Activated CD4-positive, alpha-beta T cell treated with anti-CD3 and anti-CD28 coated beads, Interleukin-2, amount 50 U/mL, for 24 hours (primary cell): ENCODE measurements around the gene TRIM62.

Experiments
- DNase-seq, 2 donors: peaks; one replicate each; pipeline ENCODE4 v3.0.0-alpha.2; 2020; ENCODE audit warnings: low read depth in 1 of 2, low spot score in 1 of 2

The TRIM62 gene

GRCh38 chr1:33180911-33181890 lies 642 bp downstream of the TRIM62 start:
- peak in 1 of 2 donors; percentile 48 for DNase-seq

DNA sequence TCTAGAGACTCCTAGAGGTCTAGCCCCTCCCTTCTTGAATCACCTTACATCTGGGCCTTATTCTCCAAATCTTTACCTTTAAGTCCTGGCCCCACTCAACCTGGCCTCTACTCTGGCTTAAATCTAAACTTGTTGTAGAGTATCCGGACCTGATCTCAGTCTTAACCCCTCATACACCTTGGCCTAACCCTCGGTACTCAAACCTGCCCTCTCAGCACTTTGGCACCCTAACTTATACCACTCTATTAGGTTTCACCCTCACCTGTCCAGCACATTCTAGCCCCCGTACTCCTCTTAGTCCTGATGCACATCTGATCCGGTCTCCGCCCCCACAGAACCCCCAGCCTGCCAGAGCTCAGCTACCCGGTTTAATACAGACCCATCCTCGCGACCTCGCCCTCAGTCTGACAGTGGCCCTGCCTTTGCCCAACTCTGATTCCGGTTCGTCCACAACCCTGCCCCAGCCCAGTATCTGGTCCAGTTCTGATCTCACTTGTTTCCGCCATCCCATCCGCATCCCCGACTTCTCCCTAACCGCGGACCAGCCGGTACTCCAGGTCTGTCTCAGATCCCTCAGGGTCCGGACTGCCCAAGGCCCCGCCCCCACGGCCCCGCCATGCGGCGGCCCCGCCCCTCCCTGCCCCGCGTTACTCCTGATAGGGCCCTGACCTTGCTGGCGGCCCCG lies 1.5 kb downstream of the TRIM62 start:
- peak in 1 of 2 donors; percentile 68 for DNase-seq

GRCh38 chr1:33178836-33179439 lies 2.9 kb downstream of the TRIM62 start:
- DNase-seq, result no peak

GRCh38 chr1:33177996-33178540 lies 3.8 kb downstream of the TRIM62 start:
- DNase-seq, result no peak

DNA sequence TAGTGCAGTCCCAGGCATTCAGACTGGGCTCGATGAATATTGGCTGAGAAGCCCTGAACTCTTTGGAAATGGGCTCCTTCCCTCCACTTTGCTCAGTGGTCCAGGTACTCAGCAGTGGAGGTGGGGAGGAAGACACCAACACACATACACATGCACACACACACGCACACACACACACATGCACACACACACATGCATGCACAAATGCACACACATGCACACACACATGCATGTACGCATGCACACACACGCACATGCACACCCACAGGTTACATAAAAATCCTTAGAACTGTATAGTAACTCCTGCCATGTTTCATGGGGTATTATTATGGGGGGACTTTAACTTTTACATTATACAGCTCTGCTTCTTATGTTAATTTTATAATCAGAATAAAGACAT lies 5.0 kb downstream of the TRIM62 start:
- DNase-seq, result no peak

GRCh38 chr1:33176362-33176850 lies 5.4 kb downstream of the TRIM62 start:
- DNase-seq, result no peak

DNA sequence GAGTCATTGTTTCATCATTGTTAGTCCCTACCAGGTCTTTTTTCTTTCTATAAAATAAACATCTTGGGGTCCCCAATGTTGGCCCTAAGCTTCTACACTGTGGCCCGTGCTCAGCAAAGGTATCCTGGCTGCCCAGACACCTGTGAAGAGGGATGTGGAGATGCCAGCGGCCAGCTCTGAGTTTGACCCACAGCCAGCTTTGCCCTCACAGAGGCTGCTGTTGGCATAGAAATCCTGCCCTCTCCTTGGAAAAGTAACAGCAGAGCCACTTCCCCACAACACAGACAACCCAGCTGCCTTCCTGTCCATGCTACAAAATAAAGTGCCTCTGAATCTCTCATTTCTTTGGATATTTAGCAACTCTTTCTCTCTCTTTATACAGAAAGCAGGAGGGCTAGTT lies 6.0 kb downstream of the TRIM62 start:
- no peak for DNase-seq

- DNase-seq, result no peak
Measured at GRCh38 chr1:33173091-33173490, 8.8 kb downstream of the TRIM62 start.

DNA sequence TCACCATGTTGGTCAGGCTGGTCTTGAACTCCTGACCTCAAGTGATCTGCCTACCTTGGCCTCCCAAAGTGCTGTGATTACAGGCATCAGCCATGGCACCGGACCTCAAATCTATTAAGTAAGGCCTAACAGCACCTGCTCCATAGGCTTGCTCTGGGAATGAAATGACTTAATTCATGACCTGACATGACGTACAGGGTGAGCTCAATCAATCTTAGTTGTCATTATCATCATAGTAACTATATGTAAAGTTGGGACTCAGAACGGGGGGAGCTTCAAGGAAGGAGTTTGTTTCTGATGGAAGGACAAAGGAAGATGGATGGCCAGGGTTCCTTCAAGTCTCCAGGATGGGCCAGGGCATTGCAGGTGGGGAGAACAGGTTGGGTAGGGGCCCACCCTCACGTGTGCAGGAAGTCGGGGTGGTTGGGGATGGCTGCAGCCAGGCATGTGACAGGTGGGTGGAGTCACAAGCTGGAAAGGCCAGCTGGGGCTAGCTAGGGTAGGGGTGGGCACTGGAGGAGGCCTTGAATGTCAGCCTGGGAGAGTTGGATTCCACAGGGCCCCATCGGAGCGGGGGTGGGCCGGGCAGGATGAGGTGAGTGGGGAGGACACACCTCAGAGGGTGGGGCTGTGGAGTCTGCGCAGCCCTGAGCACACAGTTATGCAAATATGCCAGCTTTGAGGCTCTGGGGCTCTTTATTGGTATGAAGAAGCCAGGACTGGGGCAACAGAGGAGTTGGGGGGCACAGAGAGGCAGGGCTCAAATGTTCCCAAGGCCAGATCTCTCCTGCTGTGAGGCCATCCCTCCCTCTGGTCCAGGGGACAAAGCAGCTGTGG lies 9.6 kb downstream of the TRIM62 start:
- DNase-seq, result no peak

DNA sequence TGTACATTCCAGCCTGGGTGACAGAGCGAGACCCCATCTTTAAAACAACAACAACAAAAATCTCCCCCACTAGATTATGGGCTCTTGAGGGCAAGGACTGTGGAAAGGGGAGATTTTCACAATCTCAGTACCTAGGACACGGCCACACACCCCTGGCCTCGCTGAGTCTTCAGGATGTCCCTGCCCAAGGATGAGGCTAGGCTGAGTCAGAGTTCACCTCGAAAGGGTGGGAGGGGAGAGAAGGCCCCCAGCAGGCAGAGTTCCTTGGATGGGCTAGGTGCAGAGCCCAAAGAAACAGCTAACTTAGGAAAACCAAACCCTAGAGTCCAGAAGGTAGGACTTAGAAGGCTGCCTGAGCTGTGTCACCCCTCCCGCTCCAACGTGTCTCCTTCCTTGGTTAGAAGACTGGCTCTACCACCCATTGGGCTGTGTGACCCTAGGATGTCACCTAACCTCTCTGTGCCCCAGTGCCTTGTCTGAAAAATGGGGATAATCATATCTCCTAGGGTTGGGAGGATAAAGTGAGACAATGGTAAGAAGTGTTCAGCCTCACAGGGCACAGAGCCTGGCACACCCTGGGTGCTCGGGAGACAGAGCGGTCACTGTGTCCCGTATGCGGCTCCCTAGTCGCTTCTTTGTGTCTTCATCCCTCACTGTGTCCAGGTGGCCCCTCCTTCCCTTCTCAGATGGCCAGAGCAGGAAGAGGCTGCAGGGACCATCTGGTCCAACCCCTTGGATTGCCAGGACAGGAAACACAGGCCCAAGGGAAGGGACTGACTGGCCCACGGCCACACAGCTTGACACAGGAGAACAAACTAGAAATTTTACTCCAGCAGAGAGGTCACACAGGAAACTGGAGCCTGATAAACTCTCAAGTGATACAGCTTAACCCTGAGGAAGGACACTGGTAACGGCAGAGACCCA lies 11.2 kb downstream of the TRIM62 start:
- DNase-seq, result no peak

DNA sequence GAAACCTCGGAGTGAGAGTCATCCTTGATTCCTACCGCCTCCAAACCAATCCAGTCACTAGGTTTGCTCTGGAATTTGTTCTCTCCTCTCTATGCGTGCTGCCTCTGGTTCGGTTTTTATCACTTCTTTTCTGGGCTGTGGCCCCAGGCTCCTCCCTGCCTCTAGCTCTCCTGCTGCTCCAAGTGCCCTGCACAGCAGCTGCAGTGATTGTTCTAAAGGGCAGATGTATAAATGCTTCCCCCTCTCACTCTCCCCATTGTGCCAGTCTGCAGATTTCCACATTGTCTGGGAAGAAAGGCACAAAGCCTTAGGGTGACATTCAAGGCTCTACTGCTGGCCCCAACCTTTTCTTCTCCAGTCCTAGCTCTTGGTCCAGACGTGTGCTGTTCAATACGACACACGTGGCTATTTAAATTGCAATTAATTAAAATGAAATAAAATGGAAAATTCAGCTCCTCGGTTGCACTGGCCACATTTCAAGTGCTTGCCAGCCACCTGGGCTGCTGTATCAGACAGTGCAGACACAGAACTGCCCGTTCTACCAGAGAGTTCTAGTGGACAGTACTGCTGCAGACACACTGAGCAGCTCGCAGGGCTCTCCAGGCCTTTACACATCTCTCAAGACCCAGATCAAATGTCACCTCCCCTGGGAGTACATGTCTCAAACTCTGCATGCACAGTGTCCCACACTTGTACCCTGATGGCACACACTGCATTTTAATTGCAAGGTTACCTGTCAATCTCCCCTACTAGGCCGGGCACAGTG lies 12.4 kb downstream of the TRIM62 start:
- no peak for DNase-seq

- no peak for DNase-seq
Measured at GRCh38 chr1:33168556-33169289, 13.1 kb downstream of the TRIM62 start.

- no peak for DNase-seq
Measured at GRCh38 chr1:33167650-33168447, 14.0 kb downstream of the TRIM62 start.

GRCh38 chr1:33165809-33166208 lies 16.0 kb downstream of the TRIM62 start:
- DNase-seq, result no peak

DNA sequence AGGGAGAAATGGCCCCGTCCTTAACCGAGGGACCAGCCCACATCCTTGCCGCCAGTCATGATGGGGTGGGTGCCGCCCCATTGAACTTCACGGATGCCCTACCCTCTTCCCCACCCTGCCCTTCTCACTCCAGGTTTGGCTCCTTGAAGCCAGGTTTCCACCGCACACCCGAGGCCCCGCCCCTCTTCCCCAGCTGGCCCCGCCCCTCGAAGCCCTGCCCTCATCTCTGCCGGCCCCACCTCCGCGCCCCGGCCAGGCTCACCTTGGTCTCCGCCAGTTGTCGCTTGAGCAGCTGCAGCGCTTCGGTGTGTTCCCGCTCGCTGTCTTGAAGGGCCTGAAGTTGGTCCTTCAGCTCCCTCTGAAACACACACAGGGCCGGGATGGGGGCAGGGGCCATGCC lies 16.6 kb downstream of the TRIM62 start:
- DNase-seq, result no peak

- no peak for DNase-seq
Measured at GRCh38 chr1:33163621-33164519, 18.0 kb downstream of the TRIM62 start.
